ENCODE results near the gene UBR1. TPM values are rescaled to one million over a fixed set of nuclear protein-coding genes. Genes with fewer than 3 reads are reported as not detected.
"Not testable (repeated sequence)": the region's sequence is repeated elsewhere in the genome, so short reads cannot be mapped to it uniquely, and the experiment has no call there.

The UBR1 gene
- total RNA-seq, 1 experiment from 2014 or later, result 18.9 TPM

DNA sequence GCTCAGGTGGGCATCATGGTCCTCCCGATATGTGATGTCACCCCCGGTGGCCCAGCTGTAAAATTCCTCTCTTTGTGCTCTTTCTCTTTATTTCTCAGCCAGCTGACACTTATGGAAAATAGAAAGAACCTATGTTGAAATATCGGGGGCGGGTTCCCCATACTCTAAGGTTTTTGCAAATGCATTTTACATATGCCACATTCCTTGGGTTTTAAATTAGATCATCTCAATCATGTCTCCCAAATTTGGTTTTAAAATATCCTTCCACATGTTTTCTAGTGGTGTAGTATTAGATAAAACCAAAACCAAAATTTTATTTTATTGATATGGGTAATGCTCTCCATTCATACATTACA lies 23.1 kb upstream of the UBR1 start (continued):
- TF ChIP-seq ZMAT4 (CRISPR knock-in tag; IDR thresholded peaks at IDR 0.05), result no peak
- TF ChIP-seq NFATC4 (CRISPR knock-in tag; IDR thresholded peaks at IDR 0.05), result no peak
- no peak for TF ChIP-seq E2F1 (CRISPR knock-in tag; IDR thresholded peaks at IDR 0.05)
- no peak for TF ChIP-seq NR1H2 (CRISPR knock-in tag; IDR thresholded peaks at IDR 0.05)
- no peak for TF ChIP-seq TEAD4 (CRISPR knock-in tag; IDR thresholded peaks at IDR 0.05)

DNA sequence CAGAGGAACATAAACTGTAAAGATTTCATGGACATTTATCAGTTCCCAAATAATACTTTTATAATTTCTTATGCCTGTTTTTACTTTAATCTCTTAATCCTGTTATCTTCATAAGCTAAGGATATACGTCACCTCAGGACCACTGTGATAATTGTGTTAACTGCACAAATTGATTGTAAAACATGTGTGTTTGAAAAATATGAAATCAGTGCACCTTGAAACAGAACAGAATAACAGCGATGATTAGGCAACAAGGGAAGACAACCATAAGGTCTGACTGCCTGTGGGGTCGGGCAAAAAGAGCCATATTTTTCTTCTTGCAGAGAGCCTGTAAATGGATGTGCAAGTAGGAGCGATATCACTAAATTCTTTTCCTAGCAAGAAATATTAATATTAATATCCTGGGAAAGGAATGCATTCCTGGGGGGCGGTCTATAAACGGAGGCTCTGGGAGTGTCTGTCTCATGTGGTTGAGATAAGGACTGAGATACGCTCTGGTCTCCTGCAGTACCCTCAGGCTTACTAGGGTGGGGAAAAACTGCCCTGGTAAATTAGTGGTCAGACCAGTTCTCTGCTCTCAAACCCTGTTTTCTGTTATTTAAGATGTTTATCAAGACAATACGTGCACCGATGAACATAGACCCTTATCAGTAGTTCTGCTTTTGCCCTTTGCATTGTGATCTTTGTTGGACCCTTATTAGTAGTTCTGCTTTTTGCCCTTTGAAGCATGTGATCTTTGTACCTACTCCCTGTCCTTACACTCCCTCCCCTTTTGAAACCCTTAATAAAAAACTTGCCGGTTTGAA lies 22.5 kb upstream of the UBR1 start:
- DNase-seq (ENCODE audit: low spot score); CTCF ChIA-PET; H3K4me3 Mint-ChIP-seq; ATAC-seq; H3K27ac Mint-ChIP-seq; H3K36me3 Mint-ChIP-seq; H3K4me1 Mint-ChIP-seq; POLR2A ChIA-PET: not testable (repeated sequence)
- peaks cover 27% of the 10 kb centered on the region for H3K9me3 Mint-ChIP-seq
- peaks cover 61% of the 10 kb centered on the region for H3K27me3 Mint-ChIP-seq (ENCODE audit: low read depth)

DNA sequence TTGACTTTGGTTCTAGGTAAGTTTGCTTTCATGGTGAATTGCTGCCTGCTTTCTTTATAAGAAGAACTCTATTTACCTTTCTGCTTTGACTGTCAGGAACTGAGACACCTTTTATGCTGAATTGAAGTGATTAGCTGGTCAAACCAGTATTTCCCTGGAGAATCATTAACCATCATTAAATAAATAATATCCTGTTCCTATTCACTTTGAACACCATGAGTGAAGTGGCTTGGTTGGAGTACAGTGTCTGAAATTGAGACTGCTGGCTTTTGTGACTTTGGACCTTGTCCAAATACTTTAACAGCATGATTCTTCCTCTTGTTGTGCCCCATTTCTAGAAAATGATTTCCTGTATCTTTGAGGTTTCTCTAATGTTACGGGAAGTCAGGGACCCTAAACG lies 21.9 kb upstream of the UBR1 start:
- ChIA-PET POLR2A (no interaction called here), CTCF (no interaction called here)
- ATAC-seq, result no peak
- H3K4me1 Mint-ChIP-seq, result peaks cover 10% of the 10 kb centered on the region
- H3K9me3 Mint-ChIP-seq, result peaks cover 27% of the 10 kb centered on the region
- H3K4me3 Mint-ChIP-seq, result no peak overlapping the region
- peaks cover 61% of the 10 kb centered on the region for H3K27me3 Mint-ChIP-seq (ENCODE audit: low read depth)
- peaks cover 6% of the 10 kb centered on the region; the same call in 1 of the 2 replicates for H3K36me3 Mint-ChIP-seq
- no peak for DNase-seq (ENCODE audit: low spot score)
- H3K27ac Mint-ChIP-seq, result no peak overlapping the region
- TF ChIP-seq NR1H2 (CRISPR knock-in tag; IDR thresholded peaks at IDR 0.05) (no peak), ZNF671 (CRISPR knock-in tag; IDR thresholded peaks at IDR 0.05) (no peak), JAZF1 (CRISPR knock-in tag; IDR thresholded peaks at IDR 0.05) (no peak), CBFB (CRISPR knock-in tag; IDR thresholded peaks at IDR 0.05; ENCODE audit: low read depth) (no peak), USF2 (CRISPR knock-in tag; IDR thresholded peaks at IDR 0.05) (no peak), E2F5 (CRISPR knock-in tag; IDR thresholded peaks at IDR 0.05) (no peak), RELA (CRISPR knock-in tag; IDR thresholded peaks at IDR 0.05; ENCODE audit: borderline replicate concordance) (no peak), SP1 (CRISPR knock-in tag; conservative IDR thresholded peaks at IDR 0.05) (no peak), TP53 (CRISPR knock-in tag; IDR thresholded peaks at IDR 0.05) (no peak), IRF2 (CRISPR knock-in tag; IDR thresholded peaks at IDR 0.05; ENCODE audit: borderline replicate concordance, low read depth) (no peak), PRRX2 (CRISPR knock-in tag; IDR thresholded peaks at IDR 0.05) (no peak), TCF7 (CRISPR knock-in tag; IDR thresholded peaks at IDR 0.05; ENCODE audit: low read depth) (no peak), ZBTB21 (CRISPR knock-in tag; IDR thresholded peaks at IDR 0.05; ENCODE audit: borderline replicate concordance) (no peak)
- TF ChIP-seq, protein P1, sequence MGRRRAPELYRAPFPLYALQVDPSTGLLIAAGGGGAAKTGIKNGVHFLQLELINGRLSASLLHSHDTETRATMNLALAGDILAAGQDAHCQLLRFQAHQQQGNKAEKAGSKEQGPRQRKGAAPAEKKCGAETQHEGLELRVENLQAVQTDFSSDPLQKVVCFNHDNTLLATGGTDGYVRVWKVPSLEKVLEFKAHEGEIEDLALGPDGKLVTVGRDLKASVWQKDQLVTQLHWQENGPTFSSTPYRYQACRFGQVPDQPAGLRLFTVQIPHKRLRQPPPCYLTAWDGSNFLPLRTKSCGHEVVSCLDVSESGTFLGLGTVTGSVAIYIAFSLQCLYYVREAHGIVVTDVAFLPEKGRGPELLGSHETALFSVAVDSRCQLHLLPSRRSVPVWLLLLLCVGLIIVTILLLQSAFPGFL (CRISPR knock-in tag; IDR thresholded peaks at IDR 0.05; ENCODE audit: borderline replicate concordance), result no peak
- TF ChIP-seq, protein P2, sequence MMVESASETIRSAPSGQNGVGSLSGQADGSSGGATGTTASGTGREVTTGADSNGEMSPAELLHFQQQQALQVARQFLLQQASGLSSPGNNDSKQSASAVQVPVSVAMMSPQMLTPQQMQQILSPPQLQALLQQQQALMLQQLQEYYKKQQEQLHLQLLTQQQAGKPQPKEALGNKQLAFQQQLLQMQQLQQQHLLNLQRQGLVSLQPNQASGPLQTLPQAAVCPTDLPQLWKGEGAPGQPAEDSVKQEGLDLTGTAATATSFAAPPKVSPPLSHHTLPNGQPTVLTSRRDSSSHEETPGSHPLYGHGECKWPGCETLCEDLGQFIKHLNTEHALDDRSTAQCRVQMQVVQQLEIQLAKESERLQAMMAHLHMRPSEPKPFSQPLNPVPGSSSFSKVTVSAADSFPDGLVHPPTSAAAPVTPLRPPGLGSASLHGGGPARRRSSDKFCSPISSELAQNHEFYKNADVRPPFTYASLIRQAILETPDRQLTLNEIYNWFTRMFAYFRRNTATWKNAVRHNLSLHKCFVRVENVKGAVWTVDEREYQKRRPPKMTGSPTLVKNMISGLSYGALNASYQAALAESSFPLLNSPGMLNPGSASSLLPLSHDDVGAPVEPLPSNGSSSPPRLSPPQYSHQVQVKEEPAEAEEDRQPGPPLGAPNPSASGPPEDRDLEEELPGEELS (CRISPR knock-in tag; IDR thresholded peaks at IDR 0.05), result no peak
- TF ChIP-seq, protein P3, sequence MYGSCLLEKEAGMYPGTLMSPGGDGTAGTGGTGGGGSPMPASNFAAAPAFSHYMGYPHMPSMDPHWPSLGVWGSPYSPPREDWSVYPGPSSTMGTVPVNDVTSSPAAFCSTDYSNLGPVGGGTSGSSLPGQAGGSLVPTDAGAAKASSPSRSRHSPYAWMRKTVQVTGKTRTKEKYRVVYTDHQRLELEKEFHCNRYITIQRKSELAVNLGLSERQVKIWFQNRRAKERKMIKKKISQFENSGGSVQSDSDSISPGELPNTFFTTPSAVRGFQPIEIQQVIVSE (CRISPR knock-in tag; IDR thresholded peaks at IDR 0.05; ENCODE audit: borderline replicate concordance), result no peak
- TF ChIP-seq, protein P4, sequence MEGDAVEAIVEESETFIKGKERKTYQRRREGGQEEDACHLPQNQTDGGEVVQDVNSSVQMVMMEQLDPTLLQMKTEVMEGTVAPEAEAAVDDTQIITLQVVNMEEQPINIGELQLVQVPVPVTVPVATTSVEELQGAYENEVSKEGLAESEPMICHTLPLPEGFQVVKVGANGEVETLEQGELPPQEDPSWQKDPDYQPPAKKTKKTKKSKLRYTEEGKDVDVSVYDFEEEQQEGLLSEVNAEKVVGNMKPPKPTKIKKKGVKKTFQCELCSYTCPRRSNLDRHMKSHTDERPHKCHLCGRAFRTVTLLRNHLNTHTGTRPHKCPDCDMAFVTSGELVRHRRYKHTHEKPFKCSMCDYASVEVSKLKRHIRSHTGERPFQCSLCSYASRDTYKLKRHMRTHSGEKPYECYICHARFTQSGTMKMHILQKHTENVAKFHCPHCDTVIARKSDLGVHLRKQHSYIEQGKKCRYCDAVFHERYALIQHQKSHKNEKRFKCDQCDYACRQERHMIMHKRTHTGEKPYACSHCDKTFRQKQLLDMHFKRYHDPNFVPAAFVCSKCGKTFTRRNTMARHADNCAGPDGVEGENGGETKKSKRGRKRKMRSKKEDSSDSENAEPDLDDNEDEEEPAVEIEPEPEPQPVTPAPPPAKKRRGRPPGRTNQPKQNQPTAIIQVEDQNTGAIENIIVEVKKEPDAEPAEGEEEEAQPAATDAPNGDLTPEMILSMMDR (IDR thresholded peaks at IDR 0.05), result no peak
- TF ChIP-seq, protein P5, sequence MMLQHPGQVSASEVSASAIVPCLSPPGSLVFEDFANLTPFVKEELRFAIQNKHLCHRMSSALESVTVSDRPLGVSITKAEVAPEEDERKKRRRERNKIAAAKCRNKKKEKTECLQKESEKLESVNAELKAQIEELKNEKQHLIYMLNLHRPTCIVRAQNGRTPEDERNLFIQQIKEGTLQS (CRISPR knock-in tag; conservative IDR thresholded peaks at IDR 0.05), result no peak
